ENCODE measurements around the gene TGFA.
A peak's percentile ranks its signal among the peaks of the same experiment; 100 is the strongest.

The TGFA gene

GRCh38 chr2:70523996-70524965 lies 29.3 kb downstream of the TGFA start:
- DNase-seq (ENCODE audit: low spot score), result peak; percentile 97
- peak overlapping the region; percentile 95 for H3K27ac ChIP-seq
- ChIA-PET POLR2A (ENCODE audit: low non-redundant PET) (interaction anchor here (0.5 kb wide), 1 partner anchor 15 kb away, joined by 4 read pairs; no protein-coding TSS in a partner anchor), CTCF (interaction anchor here (0.5 to 2.9 kb wide), 5 partner anchors 73 to 830 kb away, joined by 3 to 8 read pairs (median 3); no protein-coding TSS in a partner anchor)
- TF ChIP-seq CTCF (conservative IDR thresholded peaks at IDR 0.05; ENCODE audit: low read depth), result no peak

- ChIA-PET CTCF (interaction anchor here (2.9 kb wide), 1 partner anchor 94 kb away, joined by 8 read pairs; no protein-coding TSS in a partner anchor), POLR2A (ENCODE audit: low non-redundant PET) (no interaction called here)
- TF ChIP-seq CTCF (conservative IDR thresholded peaks at IDR 0.05; ENCODE audit: low read depth), result no peak
- DNase-seq (ENCODE audit: low spot score), result no peak
- peak overlapping the region; percentile 95 for H3K27ac ChIP-seq
Measured at GRCh38 chr2:70523672-70523995, 30.0 kb downstream of the TGFA start.

GRCh38 chr2:70522627-70523026 lies 31.0 kb downstream of the TGFA start:
- no peak for TF ChIP-seq CTCF (conservative IDR thresholded peaks at IDR 0.05; ENCODE audit: low read depth)

GRCh38 chr2:70520825-70521224 lies 32.8 kb downstream of the TGFA start:
- ChIA-PET POLR2A (ENCODE audit: low non-redundant PET) (no interaction called here), CTCF (interaction anchor here (0.6 kb wide), 1 partner anchor 78 kb away, joined by 3 read pairs; no protein-coding TSS in a partner anchor)
- no peak overlapping the region for H3K27ac ChIP-seq
- DNase-seq (ENCODE audit: low spot score), result no peak
- no peak for TF ChIP-seq CTCF (conservative IDR thresholded peaks at IDR 0.05; ENCODE audit: low read depth)

More at GRCh38 chr2:70522627-70523026, 31.0 kb downstream of the TGFA start:
- CTCF ChIA-PET, result no interaction called here
- no peak overlapping the region for H3K27ac ChIP-seq
- POLR2A ChIA-PET (ENCODE audit: low non-redundant PET), result no interaction called here
- no peak for DNase-seq (ENCODE audit: low spot score)

- TF ChIP-seq CTCF (conservative IDR thresholded peaks at IDR 0.05; ENCODE audit: low read depth), result no peak
- H3K27ac ChIP-seq, result peak overlapping the region; percentile 59
- CTCF ChIA-PET, result no interaction called here
- peak; percentile 58 for DNase-seq (ENCODE audit: low spot score)
- POLR2A ChIA-PET (ENCODE audit: low non-redundant PET), result no interaction called here
Measured at GRCh38 chr2:70519453-70519852, 34.2 kb downstream of the TGFA start.

- CTCF ChIA-PET, result no interaction called here
- POLR2A ChIA-PET (ENCODE audit: low non-redundant PET), result no interaction called here
Measured at GRCh38 chr2:70518557-70518956, 35.1 kb downstream of the TGFA start.

More at GRCh38 chr2:70518557-70518956, 35.1 kb downstream of the TGFA start:
- DNase-seq (ENCODE audit: low spot score), result no peak
- no peak for TF ChIP-seq CTCF (conservative IDR thresholded peaks at IDR 0.05; ENCODE audit: low read depth)
- H3K27ac ChIP-seq, result no peak overlapping the region
